Heart left ventricle (tissue), 13 donors: ENCODE results near the gene CFH.

ENCODE experiments used
- CTCF ChIP-seq, 12 donors: fragments of 200-600 bp; sonication (generic) in 4 of 12; IDR thresholded peaks; one replicate each; pipeline versions ENCODE4 v1.5.0 to v1.8.0; 2018 to 2022; ENCODE audit warnings: antibody characterized with exemption in 12 of 12, mild to moderate bottlenecking in 5 of 12
- POLR2A ChIP-seq, 2 donors: fragments of 450-650 bp; IDR thresholded peaks; one replicate each; pipeline ENCODE4 v1.6.1; 2017; ENCODE audit warnings: antibody characterized with exemption in 2 of 2, mild to moderate bottlenecking in 2 of 2, moderate library complexity in 2 of 2
- donor health status: ischemic (EF 13 %, LVEDD 7.1; RV severe dilation, severe dysfunction).
- donor health status: DM: no; HTN: yes; CAD: no.
- donor health status: DM: no; HTN: no; CAD: no.
- donor health status: ischemic (EF 25% LVEDD 6.9; RV normal size, moderate dysfunction).
- donor health status: ischemic (EF 25% LVEDD 5.7; RV mildly dilated, moderate dysfunction).
- donor health status: ischemic (EF 35%, LVEDD 5.7; RV mildly dilated, moderate dysfunction).
- donor health status: nonischemic (EF 11% LVEDD 7.7; RV severe dilation, severe dysfunction).
- donor health status: DM: yes; HTN: yes; CAD: no.
- donor health status: PGD.
- donor health status: ischemic (EF 29% LVEDD 5.4; RV normal size, mild dysfunction).
- donor health status: nonischemic (EF 23%, LVEDD 6.1; RV moderate dilation, normal function).

GRCh38 chr1:196607981-196608380 lies 43.9 kb upstream of the CFH start:
- no peak for TF ChIP-seq POLR2A (IDR thresholded peaks at IDR 0.05)
- no peak for TF ChIP-seq CTCF (IDR thresholded peaks at IDR 0.05)
